Nephron (organoid): Measurements from ENCODE around the gene PPP1R12B.
"Not testable (repeated sequence)": the region's sequence is repeated elsewhere in the genome, so short reads cannot be mapped to it uniquely, and the experiment has no call there.

ENCODE experiments used
- H3K27ac Mint-ChIP-seq, 3 experiments: 2 replicates each; pipeline ENCODE4 v1.8.0; 2020; ENCODE audit warnings: mixed read lengths in 3 of 3, mild to moderate bottlenecking in 2 of 3, moderate library complexity in 1 of 3
- H3K27me3 Mint-ChIP-seq: 2 replicates; pipeline ENCODE4 v1.8.0; 2021; ENCODE audit warnings: low read depth, mild to moderate bottlenecking, moderate library complexity, mixed read lengths
- H3K36me3 Mint-ChIP-seq: 2 replicates; pipeline ENCODE4 v1.8.0; 2020; ENCODE audit warnings: low read depth, mixed read lengths
- H3K4me1 Mint-ChIP-seq: 2 replicates; pipeline ENCODE4 v1.8.0; 2020; ENCODE audit warnings: mixed read lengths
- H3K4me3 Mint-ChIP-seq, 3 experiments: 2 replicates each; pipeline ENCODE4 v1.8.0; 2020; ENCODE audit warnings: mild to moderate bottlenecking in 3 of 3, mixed read lengths in 3 of 3, moderate library complexity in 2 of 3
- H3K9me3 Mint-ChIP-seq: 2 replicates; pipeline ENCODE4 v1.8.0; 2020; ENCODE audit warnings: mixed read lengths
- TF ChIP-seq, protein P1 (sequence below), 3 experiments: fragments of 200-600 bp; sonication (generic); IDR thresholded peaks; one replicate each; pipeline ENCODE4 v1.5.0; 2021; ENCODE audit warnings: antibody characterized with exemption in 3 of 3; ENCODE audit not compliant: unreplicated experiment in 3 of 3

The PPP1R12B gene

DNA sequence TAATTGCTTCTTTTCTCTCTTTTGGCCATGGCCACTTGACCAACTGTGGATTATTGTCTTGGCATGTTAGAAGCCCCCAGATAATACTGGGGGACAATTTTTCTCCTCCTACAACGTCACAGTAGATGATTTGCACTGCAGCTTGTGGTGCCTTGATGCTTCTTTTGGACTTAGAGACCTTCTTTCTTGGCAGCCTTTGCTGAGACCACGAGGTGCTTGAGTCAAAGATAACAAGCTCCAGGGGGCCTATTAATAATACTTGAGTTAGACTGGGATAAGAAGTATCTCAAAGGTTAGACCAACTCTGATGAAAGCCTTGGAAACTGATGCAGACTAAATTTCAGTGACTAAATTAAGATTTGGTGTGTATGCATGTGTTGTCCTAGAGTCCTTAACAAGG, 3.2 kb downstream of the PPP1R12B start:
- H3K4me3 Mint-ChIP-seq: peak overlapping the region in 2 of 3 experiments; percentile 19 to 62
- H3K4me1 Mint-ChIP-seq: peaks cover 27% of the 10 kb centered on the region
- H3K27me3 Mint-ChIP-seq: no peaks in the 10 kb centered on the region
- no peak overlapping the region for H3K27ac Mint-ChIP-seq
- no peaks in the 10 kb centered on the region for H3K36me3 Mint-ChIP-seq
- TF ChIP-seq, protein P1, sequence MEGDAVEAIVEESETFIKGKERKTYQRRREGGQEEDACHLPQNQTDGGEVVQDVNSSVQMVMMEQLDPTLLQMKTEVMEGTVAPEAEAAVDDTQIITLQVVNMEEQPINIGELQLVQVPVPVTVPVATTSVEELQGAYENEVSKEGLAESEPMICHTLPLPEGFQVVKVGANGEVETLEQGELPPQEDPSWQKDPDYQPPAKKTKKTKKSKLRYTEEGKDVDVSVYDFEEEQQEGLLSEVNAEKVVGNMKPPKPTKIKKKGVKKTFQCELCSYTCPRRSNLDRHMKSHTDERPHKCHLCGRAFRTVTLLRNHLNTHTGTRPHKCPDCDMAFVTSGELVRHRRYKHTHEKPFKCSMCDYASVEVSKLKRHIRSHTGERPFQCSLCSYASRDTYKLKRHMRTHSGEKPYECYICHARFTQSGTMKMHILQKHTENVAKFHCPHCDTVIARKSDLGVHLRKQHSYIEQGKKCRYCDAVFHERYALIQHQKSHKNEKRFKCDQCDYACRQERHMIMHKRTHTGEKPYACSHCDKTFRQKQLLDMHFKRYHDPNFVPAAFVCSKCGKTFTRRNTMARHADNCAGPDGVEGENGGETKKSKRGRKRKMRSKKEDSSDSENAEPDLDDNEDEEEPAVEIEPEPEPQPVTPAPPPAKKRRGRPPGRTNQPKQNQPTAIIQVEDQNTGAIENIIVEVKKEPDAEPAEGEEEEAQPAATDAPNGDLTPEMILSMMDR (IDR thresholded peaks at IDR 0.05; ENCODE audit: unreplicated experiment in 3 of 3): no peak
- H3K9me3 Mint-ChIP-seq: no peaks in the 10 kb centered on the region

DNA sequence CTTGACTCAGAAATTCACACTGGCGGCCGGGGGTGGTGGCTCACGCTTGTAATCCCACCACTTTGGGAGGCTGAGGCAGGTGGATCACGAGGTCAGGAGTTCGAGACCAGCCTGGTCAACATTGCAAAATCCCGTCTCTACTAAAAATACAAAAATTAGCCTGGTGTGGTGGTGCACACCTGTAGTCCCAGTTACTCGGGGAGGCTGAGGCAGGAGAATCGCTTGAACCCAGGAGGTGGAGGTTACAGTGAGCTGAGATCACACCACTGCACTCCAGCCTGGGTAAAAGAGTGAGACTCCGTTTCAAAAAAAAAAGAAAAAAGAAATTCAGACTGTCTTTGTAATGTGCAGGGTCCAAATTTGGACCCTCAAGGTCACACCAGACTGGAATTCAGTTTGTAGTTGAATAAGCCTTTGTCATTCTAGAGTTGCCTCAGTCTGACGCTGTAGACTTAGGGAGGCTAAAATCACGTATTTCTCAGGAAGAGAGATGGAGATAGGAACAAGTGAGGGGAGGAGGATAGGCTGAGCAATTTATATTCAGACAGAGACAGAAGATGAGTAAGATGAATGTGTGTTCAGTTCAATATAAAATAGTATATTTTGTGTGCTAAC, 4.2 kb downstream of the PPP1R12B start:
- not testable (repeated sequence) for H3K9me3 Mint-ChIP-seq, H3K36me3 Mint-ChIP-seq, H3K27ac Mint-ChIP-seq, H3K4me3 Mint-ChIP-seq, H3K27me3 Mint-ChIP-seq
- H3K4me1 Mint-ChIP-seq: peaks cover 30% of the 10 kb centered on the region

DNA sequence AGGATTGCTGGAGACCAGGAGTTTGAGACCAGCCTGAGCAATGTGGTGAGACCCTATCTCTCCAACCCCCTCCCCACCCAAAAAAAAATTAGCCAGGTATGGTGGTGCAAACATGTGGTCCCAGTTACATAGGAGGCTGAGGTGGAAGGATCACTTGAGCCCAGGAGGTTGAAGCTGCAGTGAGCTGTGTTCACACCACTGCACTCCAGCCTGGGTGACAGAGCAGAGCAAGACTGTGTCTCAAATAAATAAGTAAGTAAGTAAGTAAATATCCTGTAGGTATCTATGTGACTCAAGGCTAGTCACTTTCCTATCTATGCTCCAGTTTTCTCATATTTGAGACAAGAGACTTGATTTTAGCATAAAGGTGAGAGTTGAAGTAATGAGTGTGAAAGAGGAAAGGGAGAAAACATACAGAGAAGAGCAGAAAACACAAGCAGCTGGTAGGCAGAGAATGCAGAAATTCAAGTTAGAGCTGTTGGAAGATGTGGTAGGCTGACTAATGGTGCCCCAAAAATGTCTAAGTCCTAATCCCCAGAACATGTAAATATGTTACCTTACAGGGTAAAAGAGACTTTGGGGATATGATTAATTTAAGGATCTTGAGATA, 7.5 kb downstream of the PPP1R12B start:
- Mint-ChIP-seq H3K36me3 (no peaks in the 10 kb centered on the region), H3K4me1 (peaks cover 22% of the 10 kb centered on the region), H3K9me3 (no peaks in the 10 kb centered on the region), H3K4me3 (no peak overlapping the region), H3K27me3 (no peaks in the 10 kb centered on the region), H3K27ac (no peak overlapping the region)
- TF ChIP-seq, protein P1 (IDR thresholded peaks at IDR 0.05; ENCODE audit: unreplicated experiment in 3 of 3): no peak

DNA sequence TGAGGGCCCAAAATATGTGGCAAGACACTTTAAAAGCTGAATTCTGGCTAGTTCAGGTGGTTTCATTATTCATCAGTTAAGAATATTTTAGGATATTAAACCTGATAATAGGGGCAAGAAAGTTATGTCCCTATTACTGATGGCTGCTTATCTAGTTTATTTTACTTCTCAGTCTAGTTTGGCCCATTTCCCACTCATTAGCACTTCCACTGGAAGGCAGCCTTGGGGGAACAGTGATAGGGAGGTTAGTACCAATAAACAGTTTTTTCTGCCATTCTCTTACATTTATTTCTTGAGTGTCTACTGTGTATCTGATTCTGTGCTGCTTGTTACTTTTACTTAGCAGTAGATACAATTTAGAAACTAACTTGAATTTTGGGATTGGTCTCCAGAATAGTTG, 9.0 kb downstream of the PPP1R12B start:
- no peaks in the 10 kb centered on the region for H3K9me3 Mint-ChIP-seq
- peak overlapping the region in 1 of 3 experiments; percentile 50 for H3K27ac Mint-ChIP-seq
- no peaks in the 10 kb centered on the region for H3K27me3 Mint-ChIP-seq
- H3K4me1 Mint-ChIP-seq: peaks cover 21% of the 10 kb centered on the region
- H3K4me3 Mint-ChIP-seq: no peak overlapping the region
- no peaks in the 10 kb centered on the region for H3K36me3 Mint-ChIP-seq
- TF ChIP-seq, protein P1 (IDR thresholded peaks at IDR 0.05; ENCODE audit: unreplicated experiment in 3 of 3): no peak

DNA sequence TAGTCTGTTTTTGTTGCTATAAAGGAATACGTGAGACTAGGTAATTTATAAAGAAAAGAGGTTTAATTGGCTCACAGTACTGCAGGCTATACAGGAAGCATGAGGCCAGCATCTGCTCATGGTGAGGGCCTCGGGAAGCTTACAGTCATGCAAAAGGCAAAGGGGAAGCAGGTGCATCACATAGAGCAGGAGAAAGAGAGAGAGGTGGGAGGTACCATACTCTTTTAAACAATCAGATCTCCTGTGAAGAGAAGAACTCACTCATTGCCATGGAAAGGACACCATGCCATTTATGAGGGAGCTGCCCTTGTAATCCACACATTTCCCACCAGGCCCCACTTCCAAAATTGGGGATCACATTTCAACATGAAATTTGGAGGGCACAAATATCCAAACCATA, 12.7 kb downstream of the PPP1R12B start:
- H3K4me1 Mint-ChIP-seq: peaks cover 13% of the 10 kb centered on the region
- H3K27me3 Mint-ChIP-seq: no peaks in the 10 kb centered on the region
- no peak overlapping the region for H3K27ac Mint-ChIP-seq
- no peak overlapping the region for H3K4me3 Mint-ChIP-seq
- H3K36me3 Mint-ChIP-seq: no peaks in the 10 kb centered on the region
- H3K9me3 Mint-ChIP-seq: no peaks in the 10 kb centered on the region
- TF ChIP-seq, protein P1 (IDR thresholded peaks at IDR 0.05; ENCODE audit: unreplicated experiment in 3 of 3): no peak

DNA sequence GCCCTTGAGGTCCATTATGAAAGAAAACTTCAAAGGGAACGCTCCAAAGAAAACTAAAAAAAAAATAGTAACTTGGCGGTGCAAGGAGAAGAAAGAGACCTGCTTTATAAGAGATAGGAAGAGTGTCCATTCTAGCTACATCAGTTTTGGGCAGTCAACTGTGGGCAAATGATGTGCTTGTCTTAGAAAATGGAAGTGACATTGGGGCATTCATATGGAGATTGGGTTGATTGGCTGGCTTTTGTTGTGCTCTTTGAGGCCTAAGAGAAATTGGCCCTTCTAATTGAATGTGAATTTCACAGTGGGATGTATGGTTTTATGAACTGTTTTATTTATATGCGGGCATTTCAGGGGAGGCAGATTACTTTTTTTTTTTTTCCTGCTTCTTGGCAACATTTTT, 13.2 kb downstream of the PPP1R12B start:
- TF ChIP-seq, protein P1 (IDR thresholded peaks at IDR 0.05; ENCODE audit: unreplicated experiment in 3 of 3): no peak
- no peak overlapping the region for H3K27ac Mint-ChIP-seq
- H3K4me1 Mint-ChIP-seq: peaks cover 13% of the 10 kb centered on the region
- no peaks in the 10 kb centered on the region for H3K9me3 Mint-ChIP-seq
- H3K4me3 Mint-ChIP-seq: no peak overlapping the region
- no peaks in the 10 kb centered on the region for H3K36me3 Mint-ChIP-seq
- H3K27me3 Mint-ChIP-seq: no peaks in the 10 kb centered on the region
